Keratinocyte (primary cell): ENCODE data around the gene ELOB. TPM values are rescaled to one million over a fixed set of nuclear protein-coding genes. Genes with fewer than 3 reads are reported as not detected.
A peak's percentile ranks its signal among the peaks of the same experiment; 100 is the strongest.

Experiments used
- DNase-seq: peaks from one replicate; pipeline ENCODE4 v3.0.0-alpha.2; 2011; ENCODE audit warnings: low read depth, missing footprints, low spot score
- FAIRE-seq: peaks from 2 replicates; lab custom pipeline; 2011; peaks lifted over from hg19 to GRCh38; lab: Jason Lieb, UNC
- H2AFZ ChIP-seq: 2 replicates; pipeline ENCODE4 v1.6.0; 2012; ENCODE audit warnings: low read length, control low read depth, inconsistent platforms; ENCODE audit not compliant: control insufficient read depth
- H3K27ac ChIP-seq: 2 replicates; pipeline ENCODE4 v1.5.1; 2011; ENCODE audit warnings: low read length; ENCODE audit not compliant: control insufficient read depth, insufficient read depth
- H3K27me3 ChIP-seq: 3 replicates; pipeline ENCODE4 v1.6.0; 2011; ENCODE audit warnings: low read length; ENCODE audit not compliant: control insufficient read depth, insufficient read depth; ENCODE audit errors: extremely low read depth
- H3K36me3 ChIP-seq, 2 experiments: 2 replicates in 1 of 2; 3 replicates in 1 of 2; pipeline ENCODE4 v1.5.1; 2011; ENCODE audit warnings: low read length in 2 of 2, mild to moderate bottlenecking in 1 of 2; ENCODE audit not compliant: control insufficient read depth in 2 of 2, insufficient read depth in 2 of 2; ENCODE audit errors: extremely low read depth in 1 of 2
- H3K4me1 ChIP-seq: 3 replicates; pipeline ENCODE4 v1.5.1; 2011; ENCODE audit warnings: low read length; ENCODE audit not compliant: control insufficient read depth, insufficient read depth; ENCODE audit errors: extremely low read depth
- H3K4me2 ChIP-seq: 3 replicates; pipeline ENCODE4 v1.6.0; 2011; ENCODE audit warnings: low read depth, low read length; ENCODE audit not compliant: control insufficient read depth, insufficient read depth; ENCODE audit errors: extremely low read depth
- H3K4me3 ChIP-seq, 3 experiments: fragments of 200-600 bp in 1 of 3; sonication (generic) in 1 of 3; 2 replicates in 2 of 3; 3 replicates in 1 of 3; pipeline ENCODE4 v1.5.1; 2011 to 2016; ENCODE audit warnings: low read length in 3 of 3, mild to moderate bottlenecking in 3 of 3, control low read depth in 2 of 3, inconsistent platforms in 1 of 3, low read depth in 1 of 3, mixed read lengths in 1 of 3, mixed run types in 1 of 3, moderate library complexity in 1 of 3; ENCODE audit not compliant: control insufficient read depth in 2 of 3, insufficient read depth in 2 of 3; ENCODE audit errors: extremely low read depth in 1 of 3
- H3K79me2 ChIP-seq: 2 replicates; pipeline ENCODE4 v1.6.0; 2012; ENCODE audit warnings: low read length; ENCODE audit not compliant: control insufficient read depth, insufficient read depth
- H3K9ac ChIP-seq: 3 replicates; pipeline ENCODE4 v1.6.0; 2011; ENCODE audit warnings: low read length; ENCODE audit not compliant: control insufficient read depth, insufficient read depth; ENCODE audit errors: extremely low read depth
- H3K9me1 ChIP-seq: 3 replicates; pipeline ENCODE4 v1.6.0; 2011; ENCODE audit warnings: low read length; ENCODE audit not compliant: control insufficient read depth, insufficient read depth; ENCODE audit errors: extremely low read depth
- H3K9me3 ChIP-seq: 2 replicates; pipeline ENCODE4 v1.5.1; 2012; ENCODE audit warnings: low read depth, low read length; ENCODE audit not compliant: control insufficient read depth
- H4K20me1 ChIP-seq: 3 replicates; pipeline ENCODE4 v1.6.0; 2011; ENCODE audit warnings: low read length; ENCODE audit not compliant: control insufficient read depth, insufficient read depth; ENCODE audit errors: extremely low read depth
- EZH2 ChIP-seq: IDR thresholded peaks from one replicate; pipeline ENCODE4 v1.6.1; 2012; ENCODE audit warnings: inconsistent platforms, mild to moderate bottlenecking, low read length, moderate library complexity
- dilution Hi-C: fragments of 300-500 bp; cut with MboI; formaldehyde crosslinking; loops from one replicate; pipeline ENCODE4 v1.7.0; 2020; ENCODE audit warnings: low sequenced_read_pairs; ENCODE audit not compliant: extremely low pct_ligation_motif_present
- polyA plus RNA-seq, 5 experiments: library from polyadenylated mRNA; depleted of rRNA in 3 of 5; stranded (reverse) in 3 of 5; stranded (forward) in 1 of 5; unstranded in 1 of 5; fragments of >200 nt; gene quantifications; 1 replicate in 1 of 5; 2 replicates in 3 of 5; 3 replicates in 1 of 5; pipeline versions ENCODE4 v1.2.1 to v1.2.3, GENCODE V29; 2011 to 2012; ENCODE audit warnings: missing spikeins in 2 of 5, low read depth in 1 of 5, low replicate concordance in 1 of 5
- TF ChIP-seq, protein P1 (sequence below), 3 experiments: IDR thresholded peaks in 1 of 3; conservative IDR thresholded peaks in 1 of 3; optimal IDR thresholded peaks in 1 of 3; 2 replicates in 2 of 3; 3 replicates in 1 of 3; pipeline versions ENCODE3 to v1.5.1; 2011; ENCODE audit warnings: low read length in 3 of 3, mild to moderate bottlenecking in 3 of 3, moderate library complexity in 2 of 3, control low read depth in 1 of 3, inconsistent platforms in 1 of 3; ENCODE audit not compliant: insufficient read depth in 2 of 3; ENCODE audit errors: extremely low read depth in 1 of 3

The ELOB gene
- polyA plus RNA-seq, 1 donor (not counting 4 experiments of a cell fraction or from before 2014, with no cell fraction given), result 235 TPM

DNA sequence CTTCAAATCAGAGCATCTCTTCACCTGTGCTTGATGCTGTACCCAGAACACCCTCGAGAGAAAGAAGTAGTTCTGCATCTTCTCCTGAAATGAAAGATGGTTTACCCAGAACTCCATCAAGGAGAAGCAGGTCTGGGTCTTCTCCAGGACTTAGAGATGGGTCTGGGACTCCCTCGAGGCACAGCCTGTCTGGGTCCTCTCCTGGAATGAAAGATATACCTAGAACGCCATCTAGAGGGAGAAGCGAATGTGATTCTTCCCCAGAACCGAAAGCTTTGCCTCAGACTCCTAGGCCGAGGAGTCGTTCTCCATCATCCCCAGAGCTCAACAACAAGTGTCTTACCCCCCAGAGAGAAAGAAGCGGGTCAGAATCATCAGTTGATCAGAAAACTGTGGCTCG is 12.4 kb downstream of the ELOB start:
- Histone ChIP-seq H2AFZ (no peak overlapping the region), H3K4me1 (peaks cover 6% of the 10 kb centered on the region), H3K9me3 (no peaks in the 10 kb centered on the region), H3K79me2 (peaks cover 83% of the 10 kb centered on the region), H3K4me3 (no peak overlapping the region), H3K27ac (no peak overlapping the region), H3K9me1 (peaks cover 4% of the 10 kb centered on the region), H3K9ac (no peak overlapping the region), H3K27me3 (no peaks in the 10 kb centered on the region), H4K20me1 (peaks cover 37% of the 10 kb centered on the region), H3K36me3 (peaks cover 67 to 93% of the 10 kb centered on the region in 2 experiments), H3K4me2 (no peak overlapping the region)
- dilution Hi-C loops, result no loop called here
- no peak for FAIRE-seq
- TF ChIP-seq EZH2, result no peak
- TF ChIP-seq, protein P1, sequence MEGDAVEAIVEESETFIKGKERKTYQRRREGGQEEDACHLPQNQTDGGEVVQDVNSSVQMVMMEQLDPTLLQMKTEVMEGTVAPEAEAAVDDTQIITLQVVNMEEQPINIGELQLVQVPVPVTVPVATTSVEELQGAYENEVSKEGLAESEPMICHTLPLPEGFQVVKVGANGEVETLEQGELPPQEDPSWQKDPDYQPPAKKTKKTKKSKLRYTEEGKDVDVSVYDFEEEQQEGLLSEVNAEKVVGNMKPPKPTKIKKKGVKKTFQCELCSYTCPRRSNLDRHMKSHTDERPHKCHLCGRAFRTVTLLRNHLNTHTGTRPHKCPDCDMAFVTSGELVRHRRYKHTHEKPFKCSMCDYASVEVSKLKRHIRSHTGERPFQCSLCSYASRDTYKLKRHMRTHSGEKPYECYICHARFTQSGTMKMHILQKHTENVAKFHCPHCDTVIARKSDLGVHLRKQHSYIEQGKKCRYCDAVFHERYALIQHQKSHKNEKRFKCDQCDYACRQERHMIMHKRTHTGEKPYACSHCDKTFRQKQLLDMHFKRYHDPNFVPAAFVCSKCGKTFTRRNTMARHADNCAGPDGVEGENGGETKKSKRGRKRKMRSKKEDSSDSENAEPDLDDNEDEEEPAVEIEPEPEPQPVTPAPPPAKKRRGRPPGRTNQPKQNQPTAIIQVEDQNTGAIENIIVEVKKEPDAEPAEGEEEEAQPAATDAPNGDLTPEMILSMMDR (optimal IDR thresholded peaks at IDR 0.05 in 1 of 3, IDR thresholded peaks at IDR 0.05 in 1 of 3, conservative IDR thresholded peaks at IDR 0.05 in 1 of 3; ENCODE audit: extremely low read depth in 1 of 3, insufficient read depth in 2 of 3, low read length in 3 of 3), result peak in 1 of 3 experiments; percentile 3
- DNase-seq, result no peak

DNA sequence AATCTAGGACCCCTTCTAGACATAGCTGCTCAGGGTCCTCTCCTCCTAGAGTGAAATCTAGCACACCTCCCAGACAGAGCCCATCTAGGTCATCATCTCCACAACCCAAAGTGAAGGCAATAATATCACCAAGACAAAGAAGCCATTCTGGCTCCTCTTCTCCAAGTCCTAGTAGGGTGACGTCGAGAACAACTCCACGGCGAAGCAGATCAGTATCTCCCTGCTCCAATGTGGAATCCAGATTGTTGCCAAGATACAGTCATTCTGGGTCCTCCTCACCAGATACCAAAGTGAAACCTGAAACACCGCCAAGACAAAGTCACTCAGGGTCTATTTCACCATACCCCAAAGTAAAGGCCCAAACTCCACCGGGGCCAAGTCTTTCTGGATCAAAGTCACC is 13.9 kb downstream of the ELOB start:
- no peak for TF ChIP-seq EZH2
- TF ChIP-seq, protein P1 (optimal IDR thresholded peaks at IDR 0.05 in 1 of 3, IDR thresholded peaks at IDR 0.05 in 1 of 3, conservative IDR thresholded peaks at IDR 0.05 in 1 of 3; ENCODE audit: extremely low read depth in 1 of 3, insufficient read depth in 2 of 3, low read length in 3 of 3), result no peak
- no peak for DNase-seq
- dilution Hi-C loops, result no loop called here
- peaks cover 94% of the 10 kb centered on the region for H3K79me2 ChIP-seq
- FAIRE-seq, result no peak
- peaks cover 68 to 96% of the 10 kb centered on the region in 2 experiments for H3K36me3 ChIP-seq
- peaks cover 4% of the 10 kb centered on the region for H3K9me1 ChIP-seq
- H3K4me1 ChIP-seq, result no peaks in the 10 kb centered on the region
- peaks cover 36% of the 10 kb centered on the region for H4K20me1 ChIP-seq
- H2AFZ ChIP-seq, result no peak overlapping the region
- no peak overlapping the region for H3K9ac ChIP-seq
- H3K27me3 ChIP-seq, result no peaks in the 10 kb centered on the region
- no peak overlapping the region for H3K4me2 ChIP-seq
- no peak overlapping the region for H3K27ac ChIP-seq
- H3K9me3 ChIP-seq, result no peaks in the 10 kb centered on the region
- no peak overlapping the region for H3K4me3 ChIP-seq
